Activated CD4-positive, alpha-beta T cell treated with anti-CD3 and anti-CD28 coated beads for 1 hour (primary cell): ENCODE results near the gene MT1F.

ENCODE experiments used
- DNase-seq: peaks from one replicate; pipeline ENCODE4 v3.0.0-alpha.2; 2020

MT1F gene

GRCh38 chr16:56625943-56626654, 31.7 kb upstream of the MT1F start:
- no peak for DNase-seq

GRCh38 chr16:56626685-56627084, 31.1 kb upstream of the MT1F start:
- DNase-seq, result no peak

DNA sequence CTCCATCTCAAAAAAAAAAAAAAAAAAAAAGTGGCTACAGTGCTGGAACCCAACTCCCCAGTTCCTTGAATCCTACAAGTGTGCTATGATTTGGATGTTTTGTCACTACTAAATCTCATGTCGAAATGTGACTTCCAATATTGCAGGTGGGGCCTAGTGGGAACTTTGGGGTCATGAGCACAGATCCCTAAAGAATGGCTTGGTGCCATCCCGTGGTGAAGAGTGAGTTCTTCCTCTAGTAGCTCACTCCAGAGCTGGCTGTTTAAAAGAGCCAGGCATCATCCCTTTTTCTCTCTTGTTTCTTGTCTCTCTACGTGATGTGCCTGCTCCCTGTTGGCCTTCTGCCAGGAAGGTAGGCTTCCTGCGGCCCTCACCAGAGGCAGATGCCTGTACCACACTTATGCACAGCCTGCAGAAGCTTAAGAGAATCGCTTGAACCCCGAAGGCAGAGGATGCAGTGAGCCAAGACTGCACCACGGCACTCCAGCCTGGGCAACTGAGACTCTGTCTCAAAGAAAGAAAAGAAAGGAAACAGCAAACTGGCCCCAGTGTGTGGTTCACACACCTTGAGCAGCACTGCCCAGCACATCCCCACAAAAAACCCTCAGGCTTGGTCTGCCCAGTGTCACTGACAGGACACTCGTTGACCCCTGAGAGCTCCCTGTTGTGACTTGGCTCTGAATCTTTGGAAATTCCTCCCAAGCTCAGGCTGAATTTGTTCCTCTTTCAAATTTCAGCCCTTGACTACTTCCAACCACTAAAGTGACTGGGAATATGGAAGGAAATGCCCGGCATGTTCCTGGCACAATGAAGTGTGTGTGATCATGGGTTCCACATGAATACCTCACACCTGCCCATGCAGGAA, 29.0 kb upstream of the MT1F start:
- no peak for DNase-seq

DNA sequence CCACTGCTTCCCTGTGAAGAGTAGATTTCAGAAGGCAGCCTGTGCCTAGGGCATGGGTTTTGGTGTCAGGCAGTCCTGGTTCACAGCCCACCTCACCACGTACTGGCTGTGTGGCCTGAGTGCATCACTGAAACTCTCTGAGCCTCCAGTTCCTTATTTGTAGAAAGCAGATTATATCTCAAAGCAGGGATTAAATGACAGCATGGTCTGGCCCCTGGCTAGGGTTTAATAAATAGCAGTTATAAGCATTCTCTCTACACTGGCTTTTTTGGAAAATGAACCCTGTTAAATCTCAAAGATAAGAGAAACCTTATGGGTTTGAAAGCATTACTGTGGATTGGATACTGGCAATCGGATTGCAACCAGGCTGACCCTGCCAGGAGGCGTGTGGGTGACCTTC, 28.2 kb upstream of the MT1F start:
- no peak for DNase-seq

DNA sequence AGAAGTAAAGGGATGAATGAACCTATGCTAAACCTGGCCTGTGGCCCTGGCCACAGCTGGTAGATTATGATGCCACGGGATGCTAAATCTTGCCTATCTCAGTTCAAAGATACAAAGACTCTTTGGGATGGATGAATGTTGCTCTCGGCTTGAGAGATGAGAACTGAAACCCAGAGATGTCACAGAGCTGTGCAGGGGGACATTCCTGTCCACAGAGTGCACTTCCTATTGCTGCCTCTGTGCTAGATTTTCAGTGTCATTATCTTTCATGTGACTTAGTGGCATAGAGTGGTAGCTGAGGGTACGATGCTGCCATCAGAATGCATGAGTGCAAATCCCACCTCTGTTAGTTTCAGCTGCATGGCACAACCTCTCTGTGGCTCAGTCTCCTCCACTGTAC, 27.6 kb upstream of the MT1F start:
- DNase-seq, result no peak

DNA sequence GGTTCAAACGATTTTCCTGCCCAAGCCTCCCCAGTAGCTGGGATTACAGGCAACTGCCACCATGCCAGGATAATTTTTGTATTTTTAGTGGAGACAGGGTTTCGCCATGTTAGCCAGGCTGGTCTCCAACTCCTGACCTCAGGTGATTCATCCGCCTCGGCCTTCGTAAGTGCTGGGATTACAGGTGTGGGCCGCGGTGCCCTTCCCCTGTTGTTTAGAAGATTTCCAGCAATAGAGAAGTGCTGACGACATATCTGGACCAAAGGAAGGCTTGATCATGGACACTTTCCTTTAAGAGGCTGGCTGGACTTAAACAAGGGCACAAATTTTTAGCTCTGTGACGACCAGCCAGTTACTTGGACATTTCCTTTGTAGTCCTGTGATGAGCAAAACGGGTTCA, 26.6 kb upstream of the MT1F start:
- no peak for DNase-seq

DNA sequence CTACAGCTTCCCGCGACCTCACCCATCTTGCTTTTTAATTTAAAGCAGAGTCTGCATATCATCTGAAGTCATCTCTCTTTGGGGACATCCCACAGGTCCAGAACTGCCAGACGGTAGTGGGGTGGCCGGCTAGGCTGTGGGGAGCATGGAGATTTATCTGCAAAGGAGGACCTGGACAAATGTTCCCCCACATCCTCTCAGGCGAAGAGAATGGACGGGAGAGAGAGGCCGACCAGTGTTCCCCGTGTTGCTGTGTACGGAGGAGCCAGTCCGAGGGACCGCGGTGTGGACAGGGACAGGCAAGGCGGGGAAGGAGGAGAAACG, 26.0 kb upstream of the MT1F start:
- DNase-seq, result no peak

GRCh38 chr16:56632156-56632847, 25.5 kb upstream of the MT1F start, which contains the start of gene MT1M:
TSS of gene MT1M (plus strand) at chr16:56632659. CDS start at chr16:56632732, 73 bp downstream.
- no peak for DNase-seq

DNA sequence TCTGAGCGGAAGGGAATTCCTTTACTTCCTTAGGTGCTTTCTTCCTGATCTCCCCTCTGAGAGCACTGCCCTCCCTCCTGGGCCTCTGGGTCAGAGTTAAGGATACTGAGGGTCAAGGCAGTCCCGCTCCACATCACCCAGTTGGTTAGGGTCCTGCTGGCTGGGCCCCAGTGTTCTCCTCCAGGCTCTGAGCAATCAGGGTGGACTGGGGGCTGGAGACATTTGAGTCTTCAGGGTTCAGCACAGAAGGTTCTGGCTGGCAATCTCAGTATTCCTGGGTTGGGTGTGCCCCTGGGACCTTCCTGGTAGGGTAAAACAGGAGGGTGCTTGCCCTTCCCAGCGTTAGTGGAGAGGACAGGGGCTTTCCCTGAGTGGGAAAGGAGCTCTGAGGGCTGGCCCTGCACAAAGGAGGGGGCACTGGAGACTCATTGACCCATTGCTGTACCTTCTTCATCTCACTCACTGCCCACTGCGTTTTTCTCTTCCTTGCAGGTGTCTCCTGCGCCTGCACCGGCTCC, 24.9 kb upstream of the MT1F start:
- DNase-seq, result no peak

- no peak for DNase-seq
Observed at GRCh38 chr16:56633535-56633934, 24.2 kb upstream of the MT1F start.

DNA sequence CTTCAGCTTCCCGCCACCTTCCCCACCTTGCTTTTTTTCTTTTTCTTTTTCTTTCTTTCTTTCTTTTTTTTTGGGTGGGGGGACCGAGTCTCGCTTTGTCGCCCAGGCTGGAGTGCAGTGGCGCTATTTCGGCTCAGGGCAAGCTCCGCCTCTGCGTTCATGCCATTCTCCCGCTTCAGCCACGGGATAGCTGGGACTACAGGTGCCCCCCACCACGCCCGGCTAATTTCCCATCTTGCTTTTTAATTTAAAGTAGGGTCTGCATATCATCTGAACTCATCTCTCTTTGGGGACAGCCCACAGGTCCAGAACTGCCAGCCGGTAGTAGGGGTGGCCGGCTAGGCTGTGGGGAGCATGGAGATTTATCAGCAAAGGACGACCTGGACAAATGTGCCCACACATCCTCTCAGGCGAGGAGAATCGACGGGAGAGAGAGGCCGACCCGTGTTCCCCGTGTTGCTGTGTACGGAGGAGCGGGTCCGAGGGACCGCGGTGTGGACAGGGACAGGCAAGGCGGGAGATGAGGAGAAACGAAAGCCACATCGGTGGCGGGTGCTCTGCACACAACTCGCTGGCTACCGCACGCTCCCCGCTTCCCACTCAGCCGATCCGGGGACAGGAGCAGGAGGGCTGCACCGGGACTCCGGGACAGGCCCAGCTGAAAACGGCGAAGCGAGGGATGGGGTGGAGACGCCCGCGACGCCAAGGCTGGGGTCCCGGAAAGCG, 22.9 kb upstream of the MT1F start:
- DNase-seq, result no peak

DNA sequence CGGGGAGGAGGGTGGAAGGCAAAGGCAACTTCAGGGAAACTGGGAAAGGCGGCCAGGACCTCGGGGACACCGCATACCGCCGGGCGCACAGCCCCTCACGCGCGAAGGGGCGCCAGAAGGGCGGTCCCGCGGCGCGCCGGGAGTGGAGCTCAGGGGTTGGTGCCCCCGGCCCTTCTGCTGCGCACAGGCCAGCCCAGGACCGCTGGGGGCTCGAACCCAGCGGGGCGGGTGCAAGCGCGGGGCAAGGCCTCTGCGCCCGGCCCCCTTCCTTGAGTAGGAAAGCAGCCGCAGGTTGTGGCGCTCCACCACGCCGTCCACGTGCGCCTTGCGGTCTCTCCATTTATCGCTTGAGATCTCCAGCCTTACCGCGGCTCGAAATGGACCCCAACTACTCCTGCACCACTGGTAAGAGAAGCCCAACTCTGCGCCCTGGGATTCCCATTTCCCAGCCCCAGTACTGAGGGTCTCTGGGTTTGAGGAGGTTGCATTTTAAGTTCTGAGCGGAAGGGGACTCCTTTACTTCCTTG, 22.3 kb upstream of the MT1F start:
- no peak for DNase-seq

DNA sequence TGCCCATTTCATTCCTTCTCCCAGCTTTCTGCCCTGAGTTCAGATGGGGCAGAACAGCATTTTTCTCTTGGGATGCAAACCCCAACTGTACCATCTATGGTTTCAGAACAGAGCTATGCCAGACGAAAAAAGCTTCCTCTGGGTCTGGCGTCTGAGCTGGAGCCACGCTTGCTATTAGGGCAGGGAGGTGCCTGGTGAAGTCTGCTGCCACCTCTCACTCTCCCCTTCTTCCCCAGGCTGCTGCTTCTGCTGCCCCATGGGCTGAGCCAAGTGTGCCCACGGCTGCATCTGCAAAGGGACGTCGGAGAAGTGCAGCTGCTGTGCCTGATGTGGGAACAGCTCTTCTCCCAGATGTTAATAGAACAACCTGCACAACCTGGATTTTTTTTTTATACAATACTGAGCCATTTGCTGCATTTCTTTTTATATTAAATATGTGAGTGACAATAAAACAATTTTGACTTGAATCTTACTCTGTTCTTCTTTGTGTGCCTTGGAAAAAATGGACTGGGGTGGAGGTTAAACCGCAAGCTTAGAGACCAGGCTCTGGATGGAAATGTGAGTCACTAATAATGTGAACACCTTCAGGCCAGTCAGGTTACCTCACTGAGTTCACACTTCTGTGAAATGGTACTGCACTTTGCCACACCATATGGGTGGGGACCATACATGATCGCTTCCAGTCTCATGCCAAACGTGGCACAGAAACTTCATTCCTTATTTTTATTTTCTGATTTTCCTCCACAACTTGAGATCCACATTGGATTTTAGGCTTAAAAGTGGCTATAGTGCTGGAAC, 20.9 kb upstream of the MT1F start:
- DNase-seq, result no peak

DNA sequence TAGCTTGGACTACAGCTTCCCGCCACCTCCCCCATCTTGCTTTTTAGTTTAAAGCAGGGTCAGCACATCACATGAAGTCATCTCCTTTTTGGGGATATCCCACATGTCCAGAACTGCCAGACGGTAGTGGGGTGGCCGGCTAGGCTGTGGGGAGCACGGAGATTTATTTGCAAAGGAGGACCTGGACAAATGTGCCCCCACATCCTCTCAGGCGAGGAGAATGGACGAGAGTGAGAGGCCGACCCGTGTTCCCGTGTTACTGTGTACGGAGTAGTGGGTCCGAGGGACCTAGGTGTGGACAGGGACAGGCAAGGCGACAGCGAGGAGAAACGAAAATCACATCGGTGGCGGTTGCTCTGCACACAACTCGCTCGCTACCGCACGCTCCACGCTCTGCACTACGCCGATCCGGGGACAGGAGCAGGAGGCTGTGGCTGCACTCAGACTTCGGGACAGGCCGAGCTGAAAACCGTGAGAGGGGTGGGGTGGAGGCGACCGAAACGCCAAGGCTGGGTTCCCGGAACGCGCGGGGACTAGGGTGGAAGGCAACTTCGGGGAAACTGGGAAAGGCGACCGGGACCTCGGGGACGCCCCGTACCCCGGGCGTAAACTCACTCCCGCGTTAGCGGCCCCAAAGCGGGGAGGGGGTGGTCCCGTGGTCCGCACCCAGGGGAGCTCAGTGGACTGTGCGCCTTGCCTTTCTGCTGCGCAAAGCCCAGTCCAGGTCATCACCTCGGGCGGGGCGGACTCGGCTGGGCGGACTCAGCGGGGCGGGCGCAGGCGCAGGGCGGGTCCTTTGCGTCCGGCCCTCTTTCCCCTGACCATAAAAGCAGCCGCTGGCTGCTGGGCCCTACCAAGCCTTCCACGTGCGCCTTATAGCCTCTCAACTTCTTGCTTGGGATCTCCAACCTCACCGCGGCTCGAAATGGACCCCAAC, 19.7 kb upstream of the MT1F start, which contains the start of gene MT1A:
TSS of gene MT1A (plus strand) at position 853 of the 937 bp plus-strand sequence. CDS start at position 926, 73 bp downstream.
- no peak for DNase-seq

GRCh38 chr16:56639045-56639444, 18.7 kb upstream of the MT1F start:
- no peak for DNase-seq

- no peak for DNase-seq
Observed at GRCh38 chr16:56640076-56640475, 17.7 kb upstream of the MT1F start.

DNA sequence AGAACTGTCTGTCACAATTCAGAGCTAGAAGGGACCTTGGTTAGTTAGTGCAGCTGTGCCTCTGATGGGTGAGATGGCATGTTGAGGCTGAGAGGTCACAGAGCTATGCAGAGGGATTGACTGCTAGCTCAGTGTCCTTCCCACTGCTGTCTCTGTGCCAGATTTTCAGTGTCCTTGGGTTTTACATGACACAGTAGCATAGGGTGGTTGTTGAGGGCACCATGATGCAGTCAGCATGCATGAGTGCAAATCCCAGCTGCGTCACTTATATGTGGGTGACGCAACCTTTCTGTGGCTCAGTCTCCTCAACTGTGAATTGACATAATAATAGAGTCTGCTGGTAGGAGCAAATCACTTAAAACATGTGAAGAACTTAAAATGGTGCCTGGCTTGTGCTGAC, 16.6 kb upstream of the MT1F start:
- no peak for DNase-seq

GRCh38 chr16:56643080-56643778, 14.5 kb upstream of the MT1F start:
- peak; percentile 59 for DNase-seq

GRCh38 chr16:56643833-56644232, 13.9 kb upstream of the MT1F start:
- no peak for DNase-seq

GRCh38 chr16:56645311-56645710, 12.4 kb upstream of the MT1F start:
- DNase-seq, result no peak
